ENCODE data around the gene TSNAXIP1. TPM values are rescaled to one million over a fixed set of nuclear protein-coding genes. Genes with fewer than 3 reads are reported as not detected.

Gene TSNAXIP1
- under 1 TPM in 2 of 4 donors, not detected in 2; 0.72 to 0.80 TPM for polyA plus RNA-seq
- long read RNA-seq, donor 1 = 0 reads
- long read RNA-seq, donor 2 = 0 reads
- long read RNA-seq, donor 3 = 0 reads
- long read RNA-seq, donor 4 = 0 reads
- long read RNA-seq, donor 5 = 0 reads
- long read RNA-seq, donor 6 = 0 reads
- long read RNA-seq, donor 7, partial matches to known transcripts = 51 of 60 reads
- long read RNA-seq, donor 7, other reads (novel, unspliced or antisense) = 9 of 60 reads
- long read RNA-seq, donor 8 = 0 reads
- long read RNA-seq, donor 9 = 0 reads
- long read RNA-seq, donor 10 = 0 reads

- FAIRE-seq = no peak
- Histone ChIP-seq H3K27me3 (ENCODE audit: control insufficient read depth in 3 of 3, insufficient read depth in 3 of 3, low read length in 3 of 3) (no peaks in the 10 kb centered on the region), H3K4me1 (ENCODE audit: control insufficient read depth in 3 of 3, insufficient read depth in 2 of 3, low read depth in 1 of 3, low read length in 2 of 3) (peaks cover 5 to 12% (median 6%) of the 10 kb centered on the region in 3 donors), H3K4me3 (ENCODE audit: low read depth in 1 of 3, low read length in 3 of 3) (peak within 1 kb of the TSS; percentile 94 to 98 (median 96)), H3K9me3 (ENCODE audit: control insufficient read depth in 2 of 2, insufficient read depth in 1 of 2, low read depth in 1 of 2, low read length in 1 of 2) (no peaks in the 10 kb centered on the region), H3K36me3 (ENCODE audit: control insufficient read depth in 3 of 3, insufficient read depth in 2 of 3, low read depth in 1 of 3, low read length in 3 of 3) (peaks cover 0 to 15% (median under 1%) of the 10 kb centered on the region in 3 donors), H3K27ac (ENCODE audit: low read depth in 1 of 3, low read length in 2 of 3) (peak within 1 kb of the TSS; percentile 57 to 75 (median 74))
- WGBS, 3 donors = 0 to 1% (median 0%) methylated on average over 48 to 54 of the region's 54 CpGs
- peak; percentile 98 to 100 for DNase-seq
These were observed at the start of gene TSNAXIP1, which contains the start of gene RANBP10 for GRCh38 chr16:67806428-67807147. TSNAXIP1 (plus strand) TSS chr16:67806889; CDS start chr16:67807150, 261 bp downstream. RANBP10 (minus strand) TSS chr16:67806560; CDS start chr16:67806536, 24 bp downstream.

- H3K9me3 ChIP-seq (ENCODE audit: control insufficient read depth in 2 of 2, insufficient read depth in 1 of 2, low read depth in 1 of 2, low read length in 1 of 2) = no peaks in the 10 kb centered on the region
- DNase-seq = no peak
- H3K27me3 ChIP-seq (ENCODE audit: control insufficient read depth in 3 of 3, insufficient read depth in 3 of 3, low read length in 3 of 3) = no peaks in the 10 kb centered on the region
- H3K4me1 ChIP-seq (ENCODE audit: control insufficient read depth in 3 of 3, insufficient read depth in 2 of 3, low read depth in 1 of 3, low read length in 2 of 3) = no peaks in the 10 kb centered on the region
- WGBS, 3 donors = 91 to 95% (median 94%) methylated on average over 3 of the region's 3 CpGs
- no peak for FAIRE-seq
- H3K4me3 ChIP-seq (ENCODE audit: low read depth in 1 of 3, low read length in 3 of 3) = no peak overlapping the region
- no peak overlapping the region for H3K27ac ChIP-seq (ENCODE audit: low read depth in 1 of 3, low read length in 2 of 3)
- H3K36me3 ChIP-seq (ENCODE audit: control insufficient read depth in 3 of 3, insufficient read depth in 2 of 3, low read depth in 1 of 3, low read length in 3 of 3) = peaks cover 0 to 76% (median 6%) of the 10 kb centered on the region in 3 donors
These were observed 48.7 kb upstream of the TSNAXIP1 start for GRCh38 chr16:67758006-67758405.

- WGBS, 3 donors = 91 to 92% (median 92%) methylated on average over 7 of the region's 7 CpGs
- H3K27ac ChIP-seq (ENCODE audit: low read depth in 1 of 3, low read length in 2 of 3) = no peak overlapping the region
- H3K27me3 ChIP-seq (ENCODE audit: control insufficient read depth in 3 of 3, insufficient read depth in 3 of 3, low read length in 3 of 3) = no peaks in the 10 kb centered on the region
- H3K9me3 ChIP-seq (ENCODE audit: control insufficient read depth in 2 of 2, insufficient read depth in 1 of 2, low read depth in 1 of 2, low read length in 1 of 2) = no peaks in the 10 kb centered on the region
- H3K4me1 ChIP-seq (ENCODE audit: control insufficient read depth in 3 of 3, insufficient read depth in 2 of 3, low read depth in 1 of 3, low read length in 2 of 3) = no peaks in the 10 kb centered on the region
- H3K36me3 ChIP-seq (ENCODE audit: control insufficient read depth in 3 of 3, insufficient read depth in 2 of 3, low read depth in 1 of 3, low read length in 3 of 3) = peaks cover 0 to 76% (median 6%) of the 10 kb centered on the region in 3 donors
- FAIRE-seq (no peak), DNase-seq (no peak)
- H3K4me3 ChIP-seq (ENCODE audit: low read depth in 1 of 3, low read length in 3 of 3) = no peak overlapping the region
These were observed 47.7 kb upstream of the TSNAXIP1 start for GRCh38 chr16:67758966-67759365.

GRCh38 chr16:67760206-67760955 lies 46.3 kb upstream of the TSNAXIP1 start:
- 66 to 72% (median 68%) methylated on average over 8 of the region's 8 CpGs for WGBS, 3 donors
- no peak overlapping the region for H3K27ac ChIP-seq (ENCODE audit: low read depth in 1 of 3, low read length in 2 of 3)
- DNase-seq = no peak
- H3K4me3 ChIP-seq (ENCODE audit: low read depth in 1 of 3, low read length in 3 of 3) = no peak overlapping the region
- H3K4me1 ChIP-seq (ENCODE audit: control insufficient read depth in 3 of 3, insufficient read depth in 2 of 3, low read depth in 1 of 3, low read length in 2 of 3) = no peaks in the 10 kb centered on the region
- peaks cover 0 to 68% (median 6%) of the 10 kb centered on the region in 3 donors for H3K36me3 ChIP-seq (ENCODE audit: control insufficient read depth in 3 of 3, insufficient read depth in 2 of 3, low read depth in 1 of 3, low read length in 3 of 3)
- no peaks in the 10 kb centered on the region for H3K27me3 ChIP-seq (ENCODE audit: control insufficient read depth in 3 of 3, insufficient read depth in 3 of 3, low read length in 3 of 3)
- H3K9me3 ChIP-seq (ENCODE audit: control insufficient read depth in 2 of 2, insufficient read depth in 1 of 2, low read depth in 1 of 2, low read length in 1 of 2) = no peaks in the 10 kb centered on the region
- FAIRE-seq = no peak

- FAIRE-seq (no peak), DNase-seq (peak in 1 of 2 donors; percentile 27)
- Histone ChIP-seq H3K27me3 (ENCODE audit: control insufficient read depth in 3 of 3, insufficient read depth in 3 of 3, low read length in 3 of 3) (no peaks in the 10 kb centered on the region), H3K36me3 (ENCODE audit: control insufficient read depth in 3 of 3, insufficient read depth in 2 of 3, low read depth in 1 of 3, low read length in 3 of 3) (peaks cover 0 to 67% (median 6%) of the 10 kb centered on the region in 3 donors), H3K27ac (ENCODE audit: low read depth in 1 of 3, low read length in 2 of 3) (no peak overlapping the region), H3K9me3 (ENCODE audit: control insufficient read depth in 2 of 2, insufficient read depth in 1 of 2, low read depth in 1 of 2, low read length in 1 of 2) (no peaks in the 10 kb centered on the region), H3K4me1 (ENCODE audit: control insufficient read depth in 3 of 3, insufficient read depth in 2 of 3, low read depth in 1 of 3, low read length in 2 of 3) (no peaks in the 10 kb centered on the region), H3K4me3 (ENCODE audit: low read depth in 1 of 3, low read length in 3 of 3) (no peak overlapping the region)
- WGBS, 3 donors = 26 to 63% (median 38%) methylated on average over 4 of the region's 4 CpGs
These were observed 45.8 kb upstream of the TSNAXIP1 start for GRCh38 chr16:67760956-67761230.

GRCh38 chr16:67761924-67762323 lies 44.8 kb upstream of the TSNAXIP1 start:
- Histone ChIP-seq H3K27me3 (ENCODE audit: control insufficient read depth in 3 of 3, insufficient read depth in 3 of 3, low read length in 3 of 3) (no peaks in the 10 kb centered on the region), H3K9me3 (ENCODE audit: control insufficient read depth in 2 of 2, insufficient read depth in 1 of 2, low read depth in 1 of 2, low read length in 1 of 2) (no peaks in the 10 kb centered on the region), H3K27ac (ENCODE audit: low read depth in 1 of 3, low read length in 2 of 3) (no peak overlapping the region), H3K36me3 (ENCODE audit: control insufficient read depth in 3 of 3, insufficient read depth in 2 of 3, low read depth in 1 of 3, low read length in 3 of 3) (peaks cover 0 to 64% (median 6%) of the 10 kb centered on the region in 3 donors), H3K4me3 (ENCODE audit: low read depth in 1 of 3, low read length in 3 of 3) (no peak overlapping the region), H3K4me1 (ENCODE audit: control insufficient read depth in 3 of 3, insufficient read depth in 2 of 3, low read depth in 1 of 3, low read length in 2 of 3) (no peaks in the 10 kb centered on the region)
- no peak for DNase-seq
- no peak for FAIRE-seq
- 96 to 100% (median 98%) methylated on average over 1 of the region's 1 CpG for WGBS, 3 donors

GRCh38 chr16:67762385-67762784 lies 44.3 kb upstream of the TSNAXIP1 start:
- H3K4me3 ChIP-seq (ENCODE audit: low read depth in 1 of 3, low read length in 3 of 3) = no peak overlapping the region
- no peaks in the 10 kb centered on the region for H3K9me3 ChIP-seq (ENCODE audit: control insufficient read depth in 2 of 2, insufficient read depth in 1 of 2, low read depth in 1 of 2, low read length in 1 of 2)
- no peak overlapping the region for H3K27ac ChIP-seq (ENCODE audit: low read depth in 1 of 3, low read length in 2 of 3)
- DNase-seq = no peak
- no peak for FAIRE-seq
- peaks cover 0 to 59% (median 5%) of the 10 kb centered on the region in 3 donors for H3K36me3 ChIP-seq (ENCODE audit: control insufficient read depth in 3 of 3, insufficient read depth in 2 of 3, low read depth in 1 of 3, low read length in 3 of 3)
- H3K27me3 ChIP-seq (ENCODE audit: control insufficient read depth in 3 of 3, insufficient read depth in 3 of 3, low read length in 3 of 3) = no peaks in the 10 kb centered on the region
- no peaks in the 10 kb centered on the region for H3K4me1 ChIP-seq (ENCODE audit: control insufficient read depth in 3 of 3, insufficient read depth in 2 of 3, low read depth in 1 of 3, low read length in 2 of 3)
- 96 to 98% (median 98%) methylated on average over 2 of the region's 2 CpGs for WGBS, 3 donors

- no peak for FAIRE-seq
- peaks cover 0 to 53% (median 2%) of the 10 kb centered on the region in 3 donors for H3K36me3 ChIP-seq (ENCODE audit: control insufficient read depth in 3 of 3, insufficient read depth in 2 of 3, low read depth in 1 of 3, low read length in 3 of 3)
These were observed 43.6 kb upstream of the TSNAXIP1 start for GRCh38 chr16:67763066-67763465.

More at GRCh38 chr16:67763066-67763465, 43.6 kb upstream of the TSNAXIP1 start:
- Histone ChIP-seq H3K4me1 (ENCODE audit: control insufficient read depth in 3 of 3, insufficient read depth in 2 of 3, low read depth in 1 of 3, low read length in 2 of 3) (no peaks in the 10 kb centered on the region), H3K27ac (ENCODE audit: low read depth in 1 of 3, low read length in 2 of 3) (no peak overlapping the region), H3K9me3 (ENCODE audit: control insufficient read depth in 2 of 2, insufficient read depth in 1 of 2, low read depth in 1 of 2, low read length in 1 of 2) (no peaks in the 10 kb centered on the region), H3K4me3 (ENCODE audit: low read depth in 1 of 3, low read length in 3 of 3) (no peak overlapping the region), H3K27me3 (ENCODE audit: control insufficient read depth in 3 of 3, insufficient read depth in 3 of 3, low read length in 3 of 3) (no peaks in the 10 kb centered on the region)
- WGBS, 3 donors = 83 to 94% (median 92%) methylated on average over 3 to 5 of the region's 5 CpGs
- DNase-seq = no peak

Data from small intestine (tissue), 16 donors.